ENCODE results near the gene ABCA3. TPM values are rescaled to one million over a fixed set of nuclear protein-coding genes. Genes with fewer than 3 reads are reported as not detected.

The ABCA3 gene
- total RNA-seq, 1 experiment from 2014 or later: 6.2 TPM

DNA sequence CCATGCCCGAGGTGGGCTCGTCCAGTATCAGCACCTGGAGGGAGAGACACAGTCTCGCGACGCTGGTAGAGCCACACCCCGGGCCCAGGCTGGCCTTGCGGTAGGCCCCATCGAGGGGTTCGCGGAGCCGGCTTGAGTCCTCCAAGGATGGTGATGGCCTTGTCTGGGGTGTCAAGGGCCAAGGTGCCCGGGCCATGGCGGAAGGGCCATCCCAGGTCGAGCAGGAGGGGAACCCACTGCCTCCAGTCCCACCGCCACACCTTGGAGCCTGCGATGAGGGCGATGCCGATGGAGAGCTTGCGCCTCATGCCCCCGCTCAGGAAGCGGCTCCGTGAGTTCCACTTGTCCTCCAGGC lies 43.0 kb downstream of the ABCA3 start:
- H3K79me2 ChIP-seq (ENCODE audit: low read depth): no peaks in the 10 kb centered on the region
- H3K9me3 ChIP-seq (ENCODE audit: insufficient read depth, low read depth): no peaks in the 10 kb centered on the region
- H3K27me3 ChIP-seq (ENCODE audit: insufficient read depth, low read depth): peaks cover 6% of the 10 kb centered on the region; the same call in 1 of the 2 replicates
- H3K4me3 ChIP-seq: no peak overlapping the region
- no TSS peak for BruUV-seq (replicated peaks)
- H2AFZ ChIP-seq: no peak overlapping the region
- no peaks in the 10 kb centered on the region for H4K20me1 ChIP-seq (ENCODE audit: insufficient read depth)
- no peaks in the 10 kb centered on the region for H3K4me1 ChIP-seq (replicated peaks; ENCODE audit: insufficient read depth)
- H3K4me2 ChIP-seq: no peak overlapping the region
- H3F3A ChIP-seq (ENCODE audit: insufficient read depth, low read depth): no peaks in the 10 kb centered on the region; the same call in 1 of the 2 replicates
- TF ChIP-seq EZH2 (IDR thresholded peaks at IDR 0.05; ENCODE audit: low read depth): no peak
- TF ChIP-seq, protein P1, sequence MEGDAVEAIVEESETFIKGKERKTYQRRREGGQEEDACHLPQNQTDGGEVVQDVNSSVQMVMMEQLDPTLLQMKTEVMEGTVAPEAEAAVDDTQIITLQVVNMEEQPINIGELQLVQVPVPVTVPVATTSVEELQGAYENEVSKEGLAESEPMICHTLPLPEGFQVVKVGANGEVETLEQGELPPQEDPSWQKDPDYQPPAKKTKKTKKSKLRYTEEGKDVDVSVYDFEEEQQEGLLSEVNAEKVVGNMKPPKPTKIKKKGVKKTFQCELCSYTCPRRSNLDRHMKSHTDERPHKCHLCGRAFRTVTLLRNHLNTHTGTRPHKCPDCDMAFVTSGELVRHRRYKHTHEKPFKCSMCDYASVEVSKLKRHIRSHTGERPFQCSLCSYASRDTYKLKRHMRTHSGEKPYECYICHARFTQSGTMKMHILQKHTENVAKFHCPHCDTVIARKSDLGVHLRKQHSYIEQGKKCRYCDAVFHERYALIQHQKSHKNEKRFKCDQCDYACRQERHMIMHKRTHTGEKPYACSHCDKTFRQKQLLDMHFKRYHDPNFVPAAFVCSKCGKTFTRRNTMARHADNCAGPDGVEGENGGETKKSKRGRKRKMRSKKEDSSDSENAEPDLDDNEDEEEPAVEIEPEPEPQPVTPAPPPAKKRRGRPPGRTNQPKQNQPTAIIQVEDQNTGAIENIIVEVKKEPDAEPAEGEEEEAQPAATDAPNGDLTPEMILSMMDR (conservative IDR thresholded peaks at IDR 0.05): no peak
- POLR2A ChIA-PET (ENCODE audit: unreplicated experiment): interaction anchor here (0.7 kb wide), 1 partner anchor 17 kb away, joined by 5 read pairs; no protein-coding TSS in a partner anchor
- no peaks in the 10 kb centered on the region for H3K9me2 ChIP-seq (ENCODE audit: insufficient read depth)
- H3K36me3 ChIP-seq (ENCODE audit: low read depth): no peaks in the 10 kb centered on the region
- no peak overlapping the region for H3K27ac ChIP-seq
- intact Hi-C loops (cut with micrococcal nuclease; ENCODE audit: unreplicated experiment): no loop called here
- DNase-seq: no peak
- CTCF ChIA-PET: no interaction called here

DNA sequence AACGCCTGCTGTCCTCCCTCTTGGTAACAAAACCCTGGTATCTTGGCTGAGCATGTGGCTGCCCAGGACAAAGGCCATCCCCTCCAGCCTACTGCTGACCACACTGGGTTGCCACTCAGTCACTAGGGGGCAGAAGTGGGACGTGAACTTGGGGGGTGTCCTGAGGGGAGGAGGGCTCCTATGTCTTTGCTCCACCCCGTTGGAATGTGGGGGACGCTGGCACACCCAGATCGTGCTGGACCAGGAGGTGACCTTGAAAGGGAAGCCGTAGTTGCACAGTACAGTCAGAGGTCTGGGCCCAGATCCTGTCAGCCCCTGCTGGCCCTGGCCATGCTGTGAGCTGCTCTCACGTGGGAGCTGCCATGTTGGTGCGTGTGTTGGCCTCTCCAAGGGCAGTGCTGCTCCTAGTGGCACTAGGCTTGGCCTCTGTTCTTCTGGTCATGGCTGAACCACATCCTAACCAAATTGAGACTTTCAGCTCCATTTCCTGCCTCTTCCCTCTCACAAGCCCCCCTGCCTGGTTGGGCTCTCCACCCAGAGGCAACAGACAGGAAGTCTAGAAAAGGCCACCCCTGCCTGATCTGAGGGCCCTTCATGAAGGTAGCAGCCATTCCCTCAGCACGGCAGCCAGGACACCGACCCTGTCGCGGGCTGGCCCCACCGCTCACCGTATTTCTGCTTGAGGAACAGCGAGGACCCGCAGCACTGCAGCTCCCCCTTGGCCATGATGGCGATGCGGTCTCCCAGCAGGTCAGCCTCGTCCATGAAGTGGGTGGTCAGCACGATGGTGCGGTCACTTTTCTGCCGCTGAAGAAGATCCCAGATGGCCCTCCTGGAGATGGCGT lies 43.6 kb downstream of the ABCA3 start:
- POLR2A ChIA-PET (ENCODE audit: unreplicated experiment): interaction anchor here (0.7 kb wide), 1 partner anchor 16 kb away, joined by 5 read pairs; no protein-coding TSS in a partner anchor
- H3K4me3 ChIP-seq: no peak overlapping the region
- peaks cover 6% of the 10 kb centered on the region; the same call in 1 of the 2 replicates for H3K27me3 ChIP-seq (ENCODE audit: insufficient read depth, low read depth)
- no peak overlapping the region for H3K4me2 ChIP-seq
- no peaks in the 10 kb centered on the region; the same call in 1 of the 2 replicates for H3F3A ChIP-seq (ENCODE audit: insufficient read depth, low read depth)
- no peaks in the 10 kb centered on the region for H3K36me3 ChIP-seq (ENCODE audit: low read depth)
- no peaks in the 10 kb centered on the region for H3K9me2 ChIP-seq (ENCODE audit: insufficient read depth)
- no peak overlapping the region for H2AFZ ChIP-seq
- no peak overlapping the region for H3K27ac ChIP-seq
- intact Hi-C loops (cut with micrococcal nuclease; ENCODE audit: unreplicated experiment): no loop called here
- peak in 1 of 2 experiments; percentile 62 for DNase-seq
- H3K4me1 ChIP-seq (replicated peaks; ENCODE audit: insufficient read depth): no peaks in the 10 kb centered on the region
- no peaks in the 10 kb centered on the region for H3K79me2 ChIP-seq (ENCODE audit: low read depth)
- no TSS peak for BruUV-seq (replicated peaks)
- CTCF ChIA-PET: interaction anchor here (0.6 to 0.7 kb wide), 2 partner anchors 41 to 66 kb away, joined by 3 to 5 read pairs; no protein-coding TSS in a partner anchor
- no peaks in the 10 kb centered on the region for H3K9me3 ChIP-seq (ENCODE audit: insufficient read depth, low read depth)
- no peak for TF ChIP-seq EZH2 (IDR thresholded peaks at IDR 0.05; ENCODE audit: low read depth)
- TF ChIP-seq, protein P1 (conservative IDR thresholded peaks at IDR 0.05): peak; percentile 57
- no peaks in the 10 kb centered on the region for H4K20me1 ChIP-seq (ENCODE audit: insufficient read depth)

DNA sequence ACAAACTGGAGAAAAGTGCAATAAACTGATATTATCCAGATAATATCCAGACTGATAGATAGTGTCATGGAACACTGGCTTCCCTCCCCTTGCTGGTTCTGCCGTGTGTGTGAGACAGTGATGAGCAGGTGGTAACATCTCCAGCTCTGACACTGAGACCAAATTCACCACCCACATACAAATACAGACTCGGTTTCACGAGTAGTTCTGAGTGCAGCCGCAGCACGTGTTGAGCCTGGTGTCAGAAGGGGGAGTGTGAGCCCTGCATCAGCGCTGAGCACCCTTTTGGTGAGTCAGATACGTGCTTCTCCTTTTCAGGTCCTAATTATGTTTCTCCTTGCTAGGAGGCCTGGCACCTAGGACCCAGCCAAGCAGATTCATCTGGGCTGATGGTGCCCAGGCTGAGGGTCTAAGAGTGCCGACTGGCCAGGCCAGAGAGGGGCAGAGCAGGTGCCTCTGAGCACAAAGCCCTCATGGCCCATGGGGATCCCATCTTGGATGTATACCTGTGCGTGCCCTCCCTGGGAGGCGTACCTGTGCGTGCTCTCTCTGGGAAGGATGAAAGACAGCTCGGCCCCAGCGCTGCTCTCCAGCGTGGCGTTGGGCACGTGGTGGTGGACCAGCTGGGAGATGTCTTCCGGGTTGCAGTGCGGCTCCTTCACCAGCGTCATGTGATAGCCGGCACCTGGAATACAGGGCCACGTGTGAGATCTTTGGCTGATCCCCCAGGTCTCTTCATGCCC lies 45.3 kb downstream of the ABCA3 start:
- peaks cover 5% of the 10 kb centered on the region; the same call in 1 of the 2 replicates for H3K27me3 ChIP-seq (ENCODE audit: insufficient read depth, low read depth)
- ChIA-PET POLR2A (ENCODE audit: unreplicated experiment) (no interaction called here), CTCF (no interaction called here)
- no peak overlapping the region for H3K4me3 ChIP-seq
- intact Hi-C loops (cut with micrococcal nuclease; ENCODE audit: unreplicated experiment): no loop called here
- no peaks in the 10 kb centered on the region for H3K9me2 ChIP-seq (ENCODE audit: insufficient read depth)
- no TSS peak for BruUV-seq (replicated peaks)
- no peaks in the 10 kb centered on the region for H3K36me3 ChIP-seq (ENCODE audit: low read depth)
- DNase-seq: no peak
- no peaks in the 10 kb centered on the region for H3K9me3 ChIP-seq (ENCODE audit: insufficient read depth, low read depth)
- H4K20me1 ChIP-seq (ENCODE audit: insufficient read depth): no peaks in the 10 kb centered on the region
- no peak overlapping the region for H3K27ac ChIP-seq
- no peak overlapping the region for H3K4me2 ChIP-seq
- H3K79me2 ChIP-seq (ENCODE audit: low read depth): no peaks in the 10 kb centered on the region
- no peaks in the 10 kb centered on the region; the same call in 1 of the 2 replicates for H3F3A ChIP-seq (ENCODE audit: insufficient read depth, low read depth)
- no peaks in the 10 kb centered on the region for H3K4me1 ChIP-seq (replicated peaks; ENCODE audit: insufficient read depth)
- H2AFZ ChIP-seq: no peak overlapping the region
- TF ChIP-seq, protein P1 (conservative IDR thresholded peaks at IDR 0.05): no peak
- no peak for TF ChIP-seq EZH2 (IDR thresholded peaks at IDR 0.05; ENCODE audit: low read depth)
